Activated naive CD8-positive, alpha-beta T cell (primary cell): Measurements from ENCODE around the gene SPAG7.

Experiments
- H3K27ac Mint-ChIP-seq: one replicate; pipeline ENCODE4 v1.8.0; 2021; ENCODE audit warnings: mixed read lengths
- H3K27me3 Mint-ChIP-seq: one replicate; pipeline ENCODE4 v1.8.0; 2021; ENCODE audit warnings: mixed read lengths
- H3K36me3 Mint-ChIP-seq: one replicate; pipeline ENCODE4 v1.8.0; 2021; ENCODE audit warnings: mixed read lengths
- H3K4me1 Mint-ChIP-seq: one replicate; pipeline ENCODE4 v1.8.0; 2021; ENCODE audit warnings: low read depth, mixed read lengths
- H3K4me3 Mint-ChIP-seq: one replicate; pipeline ENCODE4 v1.8.0; 2021; ENCODE audit warnings: mild to moderate bottlenecking, mixed read lengths
- H3K9me3 Mint-ChIP-seq: one replicate; pipeline ENCODE4 v1.8.0; 2021; ENCODE audit warnings: low read depth, mixed read lengths

Gene SPAG7

GRCh38 chr17:4966844-4967538 is 626 bp downstream of the SPAG7 start:
- H3K9me3 Mint-ChIP-seq = no peaks in the 10 kb centered on the region

DNA sequence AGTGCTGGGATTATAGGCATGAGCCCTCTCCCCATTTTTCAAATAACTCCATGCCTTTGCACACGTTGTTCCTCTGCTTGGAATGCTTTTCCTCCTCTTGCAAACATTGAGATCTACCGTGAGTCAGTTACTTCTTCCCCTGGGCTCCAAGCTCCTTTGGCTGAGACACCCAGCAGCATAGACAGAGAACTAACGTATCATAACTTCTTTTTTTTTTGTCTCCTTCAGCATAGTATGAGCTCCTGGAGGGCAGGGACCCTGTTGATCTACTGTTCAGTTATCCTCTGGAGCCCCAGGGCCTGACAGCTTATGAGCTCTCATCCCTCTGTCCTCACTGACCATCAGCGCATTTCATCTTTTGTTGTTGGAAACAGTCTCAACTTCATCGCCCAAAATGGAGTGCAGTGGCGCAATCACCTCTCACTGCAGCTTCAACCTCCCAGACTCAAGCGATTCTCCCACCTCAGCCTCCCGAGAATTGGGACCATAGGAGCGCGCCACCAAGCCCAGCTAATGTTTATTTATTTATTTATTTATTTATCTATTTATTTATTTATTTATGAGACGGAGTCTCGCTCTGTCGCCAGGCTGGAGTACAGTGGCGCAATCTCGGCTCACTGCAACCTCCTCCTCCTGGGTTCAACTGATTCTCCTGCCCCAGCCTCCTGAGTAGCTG is 2.2 kb downstream of the SPAG7 start:
- Mint-ChIP-seq H3K27me3 (no peaks in the 10 kb centered on the region), H3K4me1 (peaks cover 32% of the 10 kb centered on the region), H3K4me3 (peak overlapping the region; percentile 25), H3K27ac (no peak overlapping the region), H3K9me3 (no peaks in the 10 kb centered on the region), H3K36me3 (peaks cover 14% of the 10 kb centered on the region)

More at GRCh38 chr17:4966844-4967538, 626 bp downstream of the SPAG7 start:
- H3K27ac Mint-ChIP-seq = peak overlapping the region; percentile 93
- peaks cover 40% of the 10 kb centered on the region for H3K4me1 Mint-ChIP-seq
- H3K27me3 Mint-ChIP-seq = no peaks in the 10 kb centered on the region
- H3K36me3 Mint-ChIP-seq = peaks cover 18% of the 10 kb centered on the region
- no peak overlapping the region for H3K4me3 Mint-ChIP-seq

DNA sequence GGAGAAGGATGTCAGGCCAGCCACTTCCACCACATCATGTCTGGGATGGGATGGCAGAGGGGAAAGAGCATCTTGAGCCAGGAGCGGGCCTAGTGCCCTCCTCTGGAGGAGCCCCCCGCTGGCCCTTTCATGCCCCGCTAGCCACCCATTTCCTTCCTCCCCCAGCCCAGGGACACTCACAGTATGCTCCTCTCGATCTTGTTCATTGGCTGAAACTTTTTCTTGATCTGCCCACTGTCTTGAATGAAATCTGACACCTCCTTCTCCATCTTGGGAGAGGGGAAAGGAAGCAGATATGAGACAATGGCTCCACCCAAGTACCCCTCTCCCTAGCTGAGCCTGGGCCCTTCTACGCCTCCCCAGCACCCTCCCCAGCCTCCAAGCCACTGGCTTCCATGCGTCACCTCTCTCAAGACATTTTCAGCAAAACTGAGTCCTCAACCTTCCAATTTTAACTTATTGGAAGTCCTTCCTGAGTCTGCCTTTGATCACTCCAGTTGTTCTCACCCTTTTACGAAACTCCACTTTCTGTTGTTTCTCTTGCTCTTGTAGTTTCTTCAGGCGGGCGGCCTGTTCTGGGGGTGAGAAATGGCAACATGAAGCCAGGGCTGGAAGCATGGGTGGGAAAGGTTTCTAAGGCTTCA is 7.2 kb downstream of the SPAG7 start:
- Mint-ChIP-seq H3K9me3 (no peaks in the 10 kb centered on the region), H3K27me3 (no peaks in the 10 kb centered on the region), H3K27ac (peak overlapping the region; percentile 24), H3K36me3 (peaks cover 3% of the 10 kb centered on the region), H3K4me3 (no peak overlapping the region), H3K4me1 (peaks cover 11% of the 10 kb centered on the region)

DNA sequence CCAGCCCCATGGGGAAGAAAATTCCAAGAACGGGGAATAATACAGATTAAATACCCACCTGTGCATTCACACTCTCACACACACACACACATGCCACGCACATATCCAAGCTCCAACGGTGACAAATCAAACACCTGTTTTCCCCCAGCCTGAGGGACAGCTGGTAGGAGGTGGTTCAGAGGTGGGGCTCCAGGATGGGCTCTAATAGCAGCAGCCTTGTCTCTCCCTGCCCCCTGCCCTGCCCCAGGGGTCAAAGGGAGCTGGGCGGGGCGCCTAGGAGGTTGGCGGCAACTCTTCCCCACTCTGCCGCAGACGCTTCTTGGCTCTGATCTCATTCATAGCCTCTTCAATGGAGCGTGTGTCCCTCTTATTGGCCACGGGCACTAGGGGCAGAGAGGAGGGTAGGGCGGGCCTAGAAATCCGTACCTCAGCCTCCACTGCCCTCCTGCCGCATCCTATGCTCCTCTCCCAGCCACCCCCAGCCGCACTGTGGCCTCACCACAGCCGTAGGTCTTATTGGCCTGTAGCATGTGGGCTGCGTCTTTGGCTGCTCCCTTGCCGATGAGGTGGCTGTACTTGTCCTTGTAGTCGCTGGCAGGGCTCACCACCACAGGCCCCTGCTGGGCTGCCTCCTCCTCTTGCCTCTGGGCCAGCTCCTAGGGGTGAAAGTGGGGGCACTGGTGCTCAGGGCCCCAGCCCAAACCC is 8.2 kb downstream of the SPAG7 start:
- H3K4me1 Mint-ChIP-seq = peaks cover 8% of the 10 kb centered on the region
- no peaks in the 10 kb centered on the region for H3K27me3 Mint-ChIP-seq
- H3K27ac Mint-ChIP-seq = no peak overlapping the region
- H3K4me3 Mint-ChIP-seq = no peak overlapping the region
- no peaks in the 10 kb centered on the region for H3K36me3 Mint-ChIP-seq
- no peaks in the 10 kb centered on the region for H3K9me3 Mint-ChIP-seq

DNA sequence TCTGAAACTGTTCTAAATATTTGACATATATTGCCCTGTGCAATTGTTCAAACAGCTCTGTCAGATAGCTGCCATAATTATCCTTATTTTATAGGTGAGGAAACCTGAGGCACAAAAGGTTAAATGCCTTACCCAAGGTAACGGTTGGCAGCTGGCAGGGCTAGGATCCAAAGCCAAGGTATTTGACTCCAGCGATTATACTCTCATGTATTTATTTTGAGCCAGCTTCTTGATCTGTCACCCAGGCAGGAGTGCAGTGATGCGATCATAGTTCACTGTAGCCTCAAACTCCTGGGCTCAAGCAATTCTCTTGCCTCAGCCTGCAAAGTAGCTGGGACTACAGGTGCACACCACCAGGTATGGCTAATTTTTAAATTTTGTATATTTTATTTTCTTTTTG is 9.5 kb downstream of the SPAG7 start:
- no peaks in the 10 kb centered on the region for H3K27me3 Mint-ChIP-seq
- H3K4me1 Mint-ChIP-seq = peaks cover 7% of the 10 kb centered on the region
- no peak overlapping the region for H3K27ac Mint-ChIP-seq
- no peaks in the 10 kb centered on the region for H3K9me3 Mint-ChIP-seq
- H3K36me3 Mint-ChIP-seq = no peaks in the 10 kb centered on the region
- H3K4me3 Mint-ChIP-seq = no peak overlapping the region

- Mint-ChIP-seq H3K36me3 (no peaks in the 10 kb centered on the region), H3K27me3 (no peaks in the 10 kb centered on the region), H3K27ac (no peak overlapping the region), H3K4me3 (no peak overlapping the region), H3K9me3 (no peaks in the 10 kb centered on the region), H3K4me1 (peaks cover 8% of the 10 kb centered on the region)
Measured at GRCh38 chr17:4956493-4957061, 11.0 kb downstream of the SPAG7 start.

- no peaks in the 10 kb centered on the region for H3K36me3 Mint-ChIP-seq
- no peak overlapping the region for H3K27ac Mint-ChIP-seq
- H3K4me3 Mint-ChIP-seq = no peak overlapping the region
- no peaks in the 10 kb centered on the region for H3K27me3 Mint-ChIP-seq
- peaks cover 14% of the 10 kb centered on the region for H3K4me1 Mint-ChIP-seq
- H3K9me3 Mint-ChIP-seq = no peaks in the 10 kb centered on the region
Measured at GRCh38 chr17:4955091-4955490, 12.5 kb downstream of the SPAG7 start.

- no peaks in the 10 kb centered on the region for H3K9me3 Mint-ChIP-seq
- H3K27me3 Mint-ChIP-seq = no peaks in the 10 kb centered on the region
- H3K4me1 Mint-ChIP-seq = peaks cover 15% of the 10 kb centered on the region
- H3K36me3 Mint-ChIP-seq = no peaks in the 10 kb centered on the region
- no peak overlapping the region for H3K4me3 Mint-ChIP-seq
- H3K27ac Mint-ChIP-seq = no peak overlapping the region
Measured at GRCh38 chr17:4953451-4953961, 14.1 kb downstream of the SPAG7 start.

- Mint-ChIP-seq H3K4me1 (peaks cover 14% of the 10 kb centered on the region), H3K27me3 (no peaks in the 10 kb centered on the region), H3K36me3 (peaks cover 5% of the 10 kb centered on the region), H3K4me3 (peak overlapping the region; percentile 88), H3K9me3 (no peaks in the 10 kb centered on the region), H3K27ac (peak overlapping the region; percentile 97)
Measured at GRCh38 chr17:4951486-4951885, 16.1 kb downstream of the SPAG7 start.

DNA sequence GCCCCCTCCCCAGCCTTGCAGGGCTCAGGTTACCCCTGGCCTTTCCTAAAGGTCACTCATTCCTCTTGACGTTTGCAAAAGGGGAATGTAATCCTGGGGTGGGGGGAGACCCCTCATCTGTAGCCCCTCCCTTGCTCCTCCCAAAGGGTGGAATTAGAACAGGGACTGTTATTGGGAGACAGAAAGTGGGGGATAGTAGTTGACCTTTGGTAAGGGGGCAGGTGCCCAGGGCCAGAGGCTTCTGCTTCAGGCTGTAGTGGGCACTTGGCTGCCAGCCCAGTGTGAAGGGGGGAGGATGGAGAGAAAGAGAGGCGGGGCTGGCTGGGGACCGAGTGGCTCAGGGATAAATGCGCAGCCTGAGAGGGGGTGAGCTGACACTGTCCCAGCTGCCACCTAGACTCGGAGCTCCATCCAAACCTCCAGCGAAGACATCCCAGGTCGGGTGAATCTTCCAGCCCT is 16.8 kb downstream of the SPAG7 start, which contains the start of gene ENO3:
ENO3 (plus strand) TSS at position 374 of the 459 bp plus-strand sequence. CDS start 711 bp downstream, outside the sequence.
- Mint-ChIP-seq H3K4me3 (peak within 1 kb of the TSS; percentile 88), H3K27me3 (no peaks in the 10 kb centered on the region), H3K4me1 (peaks cover 11% of the 10 kb centered on the region), H3K36me3 (peaks cover 8% of the 10 kb centered on the region), H3K27ac (peak within 1 kb of the TSS; percentile 97), H3K9me3 (no peaks in the 10 kb centered on the region)

DNA sequence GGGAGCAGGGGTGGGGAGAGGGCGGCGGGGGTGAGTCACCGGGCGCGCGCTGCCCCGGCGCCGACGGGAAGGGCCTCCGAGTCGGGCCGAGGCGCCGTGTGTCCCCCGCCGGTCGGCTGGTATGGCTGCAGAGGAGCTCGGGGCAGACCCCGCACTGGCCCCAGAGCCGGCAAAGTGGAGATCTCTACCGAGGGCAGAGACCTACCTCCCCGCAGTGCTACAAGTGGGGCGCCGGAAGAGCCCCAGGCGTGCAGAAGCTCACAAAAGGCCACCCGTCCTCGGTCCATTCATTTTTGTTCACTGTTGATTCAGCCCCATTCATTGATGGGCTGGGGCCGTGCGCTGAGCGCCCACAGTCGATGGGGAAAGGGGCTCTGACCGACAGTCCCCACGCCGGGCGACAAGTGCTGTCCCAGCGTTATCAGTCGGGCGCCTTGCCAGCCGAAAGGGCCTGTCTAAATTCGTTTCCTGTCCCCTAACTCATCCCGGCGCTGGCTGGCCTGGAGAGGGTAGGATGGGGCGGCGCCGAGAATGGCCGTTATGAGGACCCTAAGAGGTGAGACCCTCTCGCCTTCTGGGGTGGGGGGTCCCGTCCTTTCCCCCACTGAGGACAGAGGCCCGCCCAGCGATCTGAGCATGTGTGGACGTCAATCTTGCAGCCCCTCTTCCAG is 17.4 kb downstream of the SPAG7 start:
- no peaks in the 10 kb centered on the region for H3K27me3 Mint-ChIP-seq
- peak overlapping the region; percentile 97 for H3K27ac Mint-ChIP-seq
- peak overlapping the region; percentile 88 for H3K4me3 Mint-ChIP-seq
- H3K4me1 Mint-ChIP-seq = peaks cover 16% of the 10 kb centered on the region
- H3K9me3 Mint-ChIP-seq = no peaks in the 10 kb centered on the region
- peaks cover 13% of the 10 kb centered on the region for H3K36me3 Mint-ChIP-seq

DNA sequence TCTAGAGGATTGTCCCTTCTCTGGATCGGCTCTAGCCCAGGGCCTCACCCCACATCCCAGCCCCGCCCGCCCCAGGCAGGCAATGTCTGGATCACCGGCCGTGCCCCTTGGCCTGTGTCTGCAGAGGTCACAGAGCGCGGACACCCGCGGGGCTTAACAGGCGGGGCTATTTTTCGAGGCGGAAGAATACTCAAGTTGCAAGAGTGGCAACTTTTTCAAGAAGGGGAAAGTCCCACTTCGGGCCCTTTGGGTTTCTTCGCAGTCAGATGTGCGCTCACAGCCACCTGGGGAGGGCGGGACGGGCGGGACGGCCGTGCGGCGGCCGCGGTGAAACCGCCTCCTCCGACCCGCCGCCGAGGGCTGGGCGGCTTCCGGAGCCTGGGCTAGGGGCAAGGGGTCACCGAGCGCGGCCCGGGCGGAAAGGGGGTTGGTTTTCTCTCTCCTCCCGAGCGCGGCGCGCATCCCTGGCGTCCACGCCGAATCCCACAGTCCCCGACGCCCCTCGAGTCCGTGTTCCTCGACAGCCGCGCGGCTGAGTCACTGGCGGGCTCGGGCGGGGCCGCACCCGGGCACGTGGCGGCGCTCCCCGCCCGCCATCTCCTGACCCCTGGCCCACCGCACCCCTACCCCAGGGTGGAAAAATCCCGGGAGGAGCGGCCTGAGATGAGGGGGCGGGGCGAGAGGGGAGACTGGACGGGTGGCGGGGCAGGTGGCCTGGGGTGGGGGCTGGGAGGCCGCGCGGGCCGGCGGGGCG is 18.1 kb downstream of the SPAG7 start:
- Mint-ChIP-seq H3K27me3 (no peaks in the 10 kb centered on the region), H3K4me1 (peaks cover 24% of the 10 kb centered on the region), H3K36me3 (peaks cover 15% of the 10 kb centered on the region), H3K4me3 (peak overlapping the region; percentile 97), H3K9me3 (no peaks in the 10 kb centered on the region), H3K27ac (peak overlapping the region; percentile 88)

GRCh38 chr17:4948931-4949320 is 18.7 kb downstream of the SPAG7 start:
- peaks cover 29% of the 10 kb centered on the region for H3K4me1 Mint-ChIP-seq
- peaks cover 15% of the 10 kb centered on the region for H3K36me3 Mint-ChIP-seq

More at GRCh38 chr17:4948931-4949320, 18.7 kb downstream of the SPAG7 start:
- no peaks in the 10 kb centered on the region for H3K9me3 Mint-ChIP-seq
- H3K4me3 Mint-ChIP-seq = peak overlapping the region; percentile 97
- H3K27me3 Mint-ChIP-seq = no peaks in the 10 kb centered on the region
- H3K27ac Mint-ChIP-seq = peak overlapping the region; percentile 100
